Left cardiac atrium (tissue), 4 donors: ENCODE results near the gene MSI2. TPM values are rescaled to one million over a fixed set of nuclear protein-coding genes. Genes with fewer than 3 reads are reported as not detected.

Experiments used
- ATAC-seq, 2 donors: fragments of 200-7000 bp; cut with Tn5 transposase; one replicate each; pipeline ENCODE4 v1.9.1; 2020; ENCODE audit warnings: mild to moderate bottlenecking in 2 of 2, moderate library complexity in 2 of 2
- DNase-seq: peaks from one replicate; pipeline ENCODE4 v3.0.0-alpha.2; 2020
- intact Hi-C, 2 donors: fragments of 100-400 bp; cut with DNase I; formaldehyde crosslinking; loops; one replicate each; pipeline versions ENCODE4 v1.14.1 to v1.15.1; 2022 to 2023
- total RNA-seq, 2 donors: library from RNA; stranded (reverse); fragmentation: NEBNext Ultra II Directional; extraction: Animal tissue kit (Norgen Biotek cat#: 25700); gene quantifications; one replicate each; pipeline ENCODE4 v1.2.1, GENCODE V29; 2021
- donor health status: DM: no; HTN: yes; CAD: no.
- donor health status: DM: no; HTN: yes; CAD: no; lungs with severe emphysema.
- donor health status: DM: yes; HTN: yes; CAD: no.
- donor health status: Dilated cardiomyopathy.

The MSI2 gene
- total RNA-seq, 2 donors from 2014 or later, result 84.1 to 95.5 TPM

DNA sequence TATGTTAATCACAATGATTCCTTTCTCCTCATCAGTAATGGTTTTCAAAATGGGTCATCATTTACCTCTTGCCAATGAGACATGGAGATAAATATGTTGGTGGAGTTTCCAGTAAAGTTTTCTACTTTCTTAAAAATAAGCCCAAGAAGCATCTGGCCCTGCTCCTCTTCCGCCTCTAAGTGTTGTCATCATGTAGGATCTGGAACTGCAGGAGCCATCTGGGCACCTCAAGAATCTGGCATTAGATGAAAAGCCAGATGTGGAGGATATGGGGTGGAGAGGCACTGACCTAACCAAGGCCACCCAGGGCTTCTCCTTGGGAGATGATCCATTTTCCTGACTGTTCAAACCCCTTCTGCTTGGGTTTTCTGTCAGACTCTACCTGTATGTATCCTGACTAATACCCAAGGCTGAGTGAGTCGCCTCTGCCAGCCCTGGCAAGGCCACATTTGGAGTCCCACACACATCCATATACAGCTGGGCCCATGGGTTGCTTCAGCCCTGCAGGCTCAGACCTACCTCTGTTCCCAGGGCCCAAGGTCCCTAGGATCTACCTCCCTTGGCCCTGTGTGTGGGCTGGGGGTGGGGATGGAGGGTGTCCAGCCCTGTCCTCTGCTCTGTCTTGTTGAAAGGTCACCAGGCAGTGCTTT lies 464.2 kb downstream of the MSI2 start:
- ATAC-seq, result no peak
- no peak for DNase-seq
- intact Hi-C loops, result no loop called here

- intact Hi-C loops, result no loop called here
- DNase-seq (no peak), ATAC-seq (no peak)
These were observed 465.8 kb downstream of the MSI2 start for GRCh38 chr17:57721967-57722703.

DNA sequence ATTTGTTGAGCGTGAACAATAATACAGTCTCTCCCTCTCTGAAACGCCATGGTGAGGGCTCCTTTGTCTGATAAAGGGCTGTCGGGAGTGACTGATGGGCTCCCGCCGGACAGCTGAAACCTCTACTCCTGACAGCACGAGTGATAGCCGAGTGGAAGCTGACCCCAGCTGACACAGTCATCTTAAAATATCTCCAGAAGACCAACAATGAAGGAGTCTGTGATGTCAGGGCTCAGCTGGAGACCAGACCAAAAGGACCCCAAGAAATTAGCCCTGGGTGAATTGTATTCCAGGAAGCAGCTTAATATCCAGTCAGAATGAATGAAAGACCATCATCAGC lies 466.4 kb downstream of the MSI2 start:
- ATAC-seq (no peak), DNase-seq (no peak)
- intact Hi-C loops, result no loop called here

GRCh38 chr17:57723427-57724025 lies 467.2 kb downstream of the MSI2 start:
- intact Hi-C loops, result no loop called here
- ATAC-seq, result no peak
- no peak for DNase-seq

DNA sequence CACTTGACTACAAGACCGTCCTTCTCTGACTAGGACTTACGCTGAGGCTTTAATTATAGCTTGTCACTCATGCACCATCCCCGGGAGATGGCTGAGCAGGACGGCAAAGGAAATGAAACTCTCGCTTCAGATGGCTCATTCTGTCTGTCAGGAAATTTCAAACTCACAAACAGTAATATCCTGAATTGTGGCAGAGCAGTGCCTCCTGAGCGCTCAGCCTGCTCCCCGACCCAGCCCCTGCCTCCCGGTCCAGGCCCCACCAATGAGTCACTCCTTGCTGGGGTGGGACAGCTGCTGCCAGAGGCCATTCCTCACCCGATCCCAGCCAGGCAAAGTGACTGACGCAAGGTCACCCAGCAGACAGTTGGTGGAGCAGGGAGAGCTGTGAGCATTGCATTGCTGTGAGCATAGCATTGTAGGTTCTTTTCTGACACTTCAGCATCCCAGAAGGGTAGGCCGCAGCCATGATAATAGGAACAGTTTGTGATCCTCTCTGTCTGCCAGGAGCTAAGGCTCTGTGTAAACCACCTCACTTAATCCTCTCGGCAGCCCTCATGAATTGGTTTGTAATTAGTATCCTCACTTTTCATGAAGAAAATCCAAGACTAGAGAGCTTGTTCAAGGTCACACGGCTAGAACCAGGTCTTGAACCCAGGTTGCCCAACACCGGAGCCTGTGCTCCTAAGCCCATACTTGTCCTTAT lies 467.9 kb downstream of the MSI2 start:
- ATAC-seq, result peak in 1 of 2 donors; percentile 32
- intact Hi-C loops, result no loop called here
- no peak for DNase-seq

- ATAC-seq (no peak), DNase-seq (no peak)
- intact Hi-C loops, result no loop called here
These were observed 468.4 kb downstream of the MSI2 start for GRCh38 chr17:57724729-57725125.

DNA sequence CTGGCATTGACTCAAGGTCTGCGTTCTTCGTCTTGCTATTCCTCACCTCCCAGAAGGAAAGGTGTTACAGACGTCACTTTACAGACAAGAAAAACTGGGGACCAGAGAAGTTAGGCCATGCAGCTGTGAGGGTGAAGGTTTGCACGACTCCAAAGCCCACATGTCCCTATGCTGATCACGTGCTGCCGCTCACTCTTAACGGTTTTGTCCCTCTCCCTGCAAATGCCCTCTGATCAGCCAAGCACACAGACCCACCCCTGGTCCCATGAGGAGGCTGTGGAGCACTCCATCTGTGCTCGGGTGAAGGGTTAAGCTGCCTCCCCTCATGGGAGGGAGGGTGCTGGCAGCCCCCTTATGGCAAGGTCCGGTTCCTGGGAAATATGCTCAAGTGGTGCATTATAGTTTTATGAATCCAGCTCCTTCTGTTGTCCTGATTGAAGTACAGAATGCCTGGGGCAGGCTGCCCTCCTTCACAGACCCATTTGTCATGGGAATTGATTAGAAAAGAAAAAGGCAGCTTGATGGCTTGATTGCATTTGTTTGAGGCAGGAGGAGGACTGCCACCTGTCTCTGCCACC lies 470.0 kb downstream of the MSI2 start:
- no peak for DNase-seq
- intact Hi-C loops, result no loop called here
- ATAC-seq, result no peak

GRCh38 chr17:57726838-57727237 lies 470.5 kb downstream of the MSI2 start:
- ATAC-seq, result no peak
- DNase-seq, result no peak
- intact Hi-C loops, result no loop called here

GRCh38 chr17:57727630-57728175 lies 471.4 kb downstream of the MSI2 start:
- intact Hi-C loops, result no loop called here
- no peak for DNase-seq
- no peak for ATAC-seq

GRCh38 chr17:57730026-57730701 lies 473.8 kb downstream of the MSI2 start:
- DNase-seq, result no peak
- intact Hi-C loops, result no loop called here
- no peak for ATAC-seq

GRCh38 chr17:57732062-57732461 lies 475.7 kb downstream of the MSI2 start:
- DNase-seq (no peak), ATAC-seq (peak in 1 of 2 donors; percentile 44)
- intact Hi-C loops, result no loop called here

- no peak for ATAC-seq
- intact Hi-C loops, result no loop called here
- no peak for DNase-seq
These were observed 476.8 kb downstream of the MSI2 start for GRCh38 chr17:57733085-57733484.

Other genes starting within 250 kb of the MSI2 start
- 100 to 1,000 TPM in 1 of 2 donors, 10 to 100 TPM in 1; 86.3 to 131 TPM for gene AKAP1, start 171.3 kb upstream of the MSI2 start, total RNA-seq